Measurements from ENCODE around the gene TIMM22. TPM values are rescaled to one million over a fixed set of nuclear protein-coding genes. Genes with fewer than 3 reads are reported as not detected.

The TIMM22 gene
- total and polyA plus RNA-seq, 12 donors, result 7.8 to 49.0 (median 15.2) TPM

GRCh38 chr17:1050996-1051925, 54.3 kb downstream of the TIMM22 start:
- 90 to 96% (median 92%) methylated on average over 19 to 33 of the region's 33 CpGs for WGBS, 4 donors
- Histone ChIP-seq H3K36me3 (replicated peaks in 1 of 2) (peaks cover 0 to 51% of the 10 kb centered on the region in 2 donors), H3K9me3 (replicated peaks in 1 of 3) (no peaks in the 10 kb centered on the region), H3K27me3 (no peaks in the 10 kb centered on the region), H3K4me3 (no peak overlapping the region), H3K4me1 (replicated peaks in 1 of 2) (no peaks in the 10 kb centered on the region), H3K27ac (no peak overlapping the region)
- intact Hi-C loops (cut with DNase I), result loop anchor here in 1 of 2 donors (10.0 kb wide), 1 partner anchor 256 kb away; no protein-coding TSS in a partner anchor
- no peak for TF ChIP-seq CTCF (IDR thresholded peaks at IDR 0.05)
- DNase-seq, result no peak

Small RNA genes lying within 50 kb of the gene (microRNA-seq; reads per million reads assigned to microRNA genes)
- 0 to 0.76 (median 0.28) reads per million in 3 donors for gene MIR3183

Small RNA genes lying within 50 kb of the gene (small RNA-seq; reads per million reads assigned to genes)
- 0 reads per million in 2 donors for gene MIR3183

Other genes with a start within 250 kb of the TIMM22 start
- gene GEMIN4, start 244.9 kb upstream of the TIMM22 start, total RNA-seq, result 10 to 100 TPM in 8 of 9 donors, 1 to 10 TPM in 1; 9.0 to 22.8 (median 14.7) TPM
- gene GEMIN4, start 244.9 kb upstream of the TIMM22 start, polyA plus RNA-seq, result 10 to 100 TPM in 1 of 3 donors, 1 to 10 TPM in 2; 5.3 to 11.9 (median 8.4) TPM
- 100 to 1,000 TPM in 1 of 9 donors, 10 to 100 TPM in 8; 57.1 to 107 (median 75.3) TPM for gene GLOD4, start 214.8 kb upstream of the TIMM22 start, total RNA-seq
- 100 to 1,000 TPM in 1 of 3 donors, 10 to 100 TPM in 2; 29.8 to 106 (median 33.2) TPM for gene GLOD4, start 214.8 kb upstream of the TIMM22 start, polyA plus RNA-seq
- gene MRM3, start 214.8 kb upstream of the TIMM22 start, total RNA-seq, result 10 to 100 TPM; 18.0 to 34.6 (median 20.0) TPM
- gene MRM3, start 214.8 kb upstream of the TIMM22 start, polyA plus RNA-seq, result 10 to 100 TPM; 12.9 to 15.4 (median 13.0) TPM
- 10 to 100 TPM in 7 of 9 donors, 1 to 10 TPM in 2; 3.6 to 24.7 (median 12.8) TPM for gene NXN, start 17.4 kb upstream of the TIMM22 start, total RNA-seq
- gene NXN, start 17.4 kb upstream of the TIMM22 start, polyA plus RNA-seq, result 1 to 10 TPM; 3.9 to 9.6 (median 5.7) TPM
- gene ABR, start 182.9 kb downstream of the TIMM22 start, total RNA-seq, result 100 to 1,000 TPM in 6 of 9 donors, 10 to 100 TPM in 2, 1 to 10 TPM in 1; 5.3 to 131 (median 107) TPM
- gene ABR, start 182.9 kb downstream of the TIMM22 start, polyA plus RNA-seq, result 100 to 1,000 TPM in 1 of 3 donors, 10 to 100 TPM in 2; 46.2 to 152 (median 51.9) TPM

All from adrenal gland (tissue), 12 donors.